Mesenchymal stem cell (in vitro differentiated cells and primary cell): ENCODE results near the gene BEAN1.
"Not testable (repeated sequence)": the region's sequence is repeated elsewhere in the genome, so short reads cannot be mapped to it uniquely, and the experiment has no call there.

Experiments used
- DNase-seq: peaks from one replicate; pipeline ENCODE4 v3.0.0-alpha.2; 2013
- H2AFZ ChIP-seq: one replicate; pipeline ENCODE4 v1.6.1; 2013; ENCODE audit warnings: low read depth, mild to moderate bottlenecking, control low read depth, inconsistent platforms, low read length, moderate library complexity
- H2AK5ac ChIP-seq: 2 replicates; pipeline ENCODE4 v1.6.1; 2013; ENCODE audit warnings: low read length, moderate library complexity, mild to moderate bottlenecking, inconsistent platforms; ENCODE audit not compliant: severe bottlenecking
- H2BK120ac ChIP-seq: one replicate; pipeline ENCODE4 v1.6.1; 2013; ENCODE audit warnings: low read depth, mild to moderate bottlenecking, inconsistent platforms, low read length, moderate library complexity
- H2BK12ac ChIP-seq, 2 experiments: one replicate each; pipeline ENCODE4 v1.6.1; 2013; ENCODE audit warnings: inconsistent platforms in 2 of 2, low read length in 2 of 2, mild to moderate bottlenecking in 2 of 2, moderate library complexity in 2 of 2, control low read depth in 1 of 2
- H2BK15ac ChIP-seq: one replicate; pipeline ENCODE4 v1.6.1; 2013; ENCODE audit warnings: mild to moderate bottlenecking, low read depth, inconsistent platforms; ENCODE audit not compliant: poor library complexity, severe bottlenecking
- H2BK5ac ChIP-seq: 2 replicates; pipeline ENCODE4 v1.6.1; 2013; ENCODE audit warnings: low read depth, mild to moderate bottlenecking, low read length, control low read depth, inconsistent platforms; ENCODE audit not compliant: poor library complexity, severe bottlenecking
- H3K14ac ChIP-seq, 2 experiments: one replicate each; pipeline ENCODE4 v1.6.1; 2013; ENCODE audit warnings: inconsistent platforms in 2 of 2, low read length in 2 of 2, control low read depth in 1 of 2, mild to moderate bottlenecking in 1 of 2, moderate library complexity in 1 of 2
- H3K18ac ChIP-seq, 2 experiments: one replicate each; pipeline ENCODE4 v1.6.1; 2013; ENCODE audit warnings: inconsistent platforms in 2 of 2, low read length in 2 of 2, control low read depth in 1 of 2, low read depth in 1 of 2, mild to moderate bottlenecking in 1 of 2
- H3K23ac ChIP-seq, 2 experiments: one replicate each; pipeline ENCODE4 v1.6.1; 2013; ENCODE audit warnings: inconsistent platforms in 2 of 2, low read length in 2 of 2, mild to moderate bottlenecking in 2 of 2, moderate library complexity in 2 of 2, control low read depth in 1 of 2
- H3K27ac ChIP-seq: 2 replicates; pipeline ENCODE4 v1.5.1; 2013; ENCODE audit warnings: mild to moderate bottlenecking, moderate library complexity, low read length, control low read depth, inconsistent platforms; ENCODE audit not compliant: poor library complexity, severe bottlenecking
- H3K27me3 ChIP-seq, 2 experiments: 2 replicates each; pipeline versions ENCODE4 v1.6.1 to v1.7.0; 2013; ENCODE audit warnings: low read length in 2 of 2, mild to moderate bottlenecking in 2 of 2, moderate library complexity in 2 of 2, control low read depth in 1 of 2, inconsistent platforms in 1 of 2; ENCODE audit not compliant: control insufficient read depth in 1 of 2, insufficient read depth in 1 of 2
- H3K36me3 ChIP-seq, 2 experiments: 2 replicates each; pipeline versions ENCODE4 v1.6.1 to v1.7.0; 2013; ENCODE audit warnings: low read length in 2 of 2, control low read depth in 1 of 2, inconsistent platforms in 1 of 2, low read depth in 1 of 2, mild to moderate bottlenecking in 1 of 2; ENCODE audit not compliant: insufficient read depth in 2 of 2, control insufficient read depth in 1 of 2
- H3K4ac ChIP-seq, 2 experiments: one replicate each; pipeline ENCODE4 v1.6.1; 2013; ENCODE audit warnings: inconsistent platforms in 2 of 2, low read length in 2 of 2, mild to moderate bottlenecking in 2 of 2, moderate library complexity in 2 of 2, control low read depth in 1 of 2, low read depth in 1 of 2
- H3K4me1 ChIP-seq: 2 replicates; pipeline ENCODE4 v1.6.1; 2013; ENCODE audit warnings: low read depth, low read length, control low read depth; ENCODE audit not compliant: control insufficient read depth, insufficient read depth
- H3K4me2 ChIP-seq: 2 replicates; pipeline ENCODE4 v1.6.1; 2013; ENCODE audit warnings: low read length, mild to moderate bottlenecking, inconsistent platforms; ENCODE audit not compliant: poor library complexity, severe bottlenecking
- H3K4me3 ChIP-seq, 2 experiments: 2 replicates each; pipeline versions ENCODE4 v1.5.1 to v1.7.0; 2013; ENCODE audit warnings: low read length in 2 of 2, mild to moderate bottlenecking in 2 of 2, control low read depth in 1 of 2, low read depth in 1 of 2; ENCODE audit not compliant: insufficient read depth in 1 of 2
- H3K79me1 ChIP-seq: replicated peaks from 2 replicates; pipeline ENCODE4 v1.6.1; 2013; ENCODE audit warnings: mild to moderate bottlenecking, control low read depth, low read length, inconsistent platforms; ENCODE audit not compliant: poor library complexity, severe bottlenecking
- H3K9ac ChIP-seq: 2 replicates; pipeline ENCODE4 v1.7.0; 2013; ENCODE audit warnings: mild to moderate bottlenecking, low read length, moderate library complexity
- H3K9me3 ChIP-seq: 2 replicates; pipeline ENCODE4 v1.7.0; 2013; ENCODE audit warnings: mild to moderate bottlenecking, low read length; ENCODE audit not compliant: control insufficient read depth
- H4K8ac ChIP-seq: one replicate; pipeline ENCODE4 v1.6.1; 2013; ENCODE audit warnings: inconsistent platforms, mild to moderate bottlenecking, low read length, moderate library complexity
- H4K91ac ChIP-seq: one replicate; pipeline ENCODE4 v1.6.1; 2013; ENCODE audit warnings: mild to moderate bottlenecking, low read length, inconsistent platforms
- WGBS: methylation state at CpG from one replicate; pipeline ENCODE4 v1.1.7; 2013; ENCODE audit warnings: mixed read lengths; 5-methylcytosine and 5-hydroxymethylcytosine counted together

The BEAN1 gene

DNA sequence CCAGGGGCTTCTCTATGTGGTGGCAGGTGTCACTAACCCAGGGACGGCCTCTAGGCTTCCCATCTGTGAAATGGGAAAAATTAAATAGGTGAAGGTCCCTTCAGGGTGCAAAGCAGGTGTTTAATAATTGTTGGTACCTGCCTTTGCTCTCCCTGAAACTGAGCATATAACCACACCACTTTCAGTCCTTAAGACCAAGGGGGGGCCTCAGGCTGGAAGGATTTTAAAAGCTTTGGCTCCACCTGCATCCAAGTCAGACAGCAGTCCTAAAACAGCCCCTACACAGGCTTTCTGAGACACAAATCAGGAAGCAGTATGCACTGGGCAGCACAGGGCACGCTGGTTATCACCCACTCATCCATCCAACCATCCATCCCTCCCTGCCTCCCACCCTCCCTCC, 67.8 kb downstream of the BEAN1 start:
- peaks cover 0 to 28% of the 10 kb centered on the region in 2 experiments for H3K36me3 ChIP-seq

GRCh38 chr16:66495440-66495839, 68.3 kb downstream of the BEAN1 start:
- H3K9me3 ChIP-seq: no peaks in the 10 kb centered on the region
- no peak overlapping the region for H3K14ac ChIP-seq
- H3K36me3 ChIP-seq: peaks cover 0 to 28% of the 10 kb centered on the region in 2 experiments
- no peaks in the 10 kb centered on the region for H3K79me1 ChIP-seq
- no peak overlapping the region for H2AFZ ChIP-seq
- H3K4ac ChIP-seq: no peak overlapping the region
- no peak for DNase-seq
- H2AK5ac ChIP-seq: no peak overlapping the region
- H3K18ac ChIP-seq: no peak overlapping the region
- H3K4me1 ChIP-seq: peaks cover 8% of the 10 kb centered on the region
- H3K9ac ChIP-seq: no peak overlapping the region
- H3K4me3 ChIP-seq: no peak overlapping the region
- peak overlapping the region; percentile 61 for H4K91ac ChIP-seq
- H3K23ac ChIP-seq: no peak overlapping the region
- 82% methylated on average over 2 of the region's 2 CpGs for WGBS
- no peak overlapping the region for H2BK15ac ChIP-seq
- H3K4me2 ChIP-seq: no peak overlapping the region
- H2BK120ac ChIP-seq: no peak overlapping the region
- H3K27me3 ChIP-seq: no peaks in the 10 kb centered on the region
- H4K8ac ChIP-seq: no peak overlapping the region
- no peak overlapping the region for H2BK5ac ChIP-seq
- H2BK12ac ChIP-seq: no peak overlapping the region
- no peak overlapping the region for H3K27ac ChIP-seq

More for the DNA sequence above, 67.8 kb downstream of the BEAN1 start:
- Histone ChIP-seq H3K4me2 (no peak overlapping the region), H4K8ac (no peak overlapping the region), H4K91ac (no peak overlapping the region), H3K14ac (no peak overlapping the region), H3K4me3 (no peak overlapping the region), H3K9ac (no peak overlapping the region), H2BK12ac (no peak overlapping the region), H3K79me1 (no peaks in the 10 kb centered on the region), H3K4ac (no peak overlapping the region), H3K27ac (no peak overlapping the region), H3K9me3 (no peaks in the 10 kb centered on the region), H2AFZ (no peak overlapping the region), H2AK5ac (no peak overlapping the region), H3K18ac (no peak overlapping the region), H2BK15ac (no peak overlapping the region), H2BK5ac (no peak overlapping the region), H2BK120ac (no peak overlapping the region), H3K4me1 (peaks cover 8% of the 10 kb centered on the region), H3K27me3 (no peaks in the 10 kb centered on the region), H3K23ac (no peak overlapping the region)
- DNase-seq: no peak
- 75% methylated on average over 2 of the region's 2 CpGs for WGBS

DNA sequence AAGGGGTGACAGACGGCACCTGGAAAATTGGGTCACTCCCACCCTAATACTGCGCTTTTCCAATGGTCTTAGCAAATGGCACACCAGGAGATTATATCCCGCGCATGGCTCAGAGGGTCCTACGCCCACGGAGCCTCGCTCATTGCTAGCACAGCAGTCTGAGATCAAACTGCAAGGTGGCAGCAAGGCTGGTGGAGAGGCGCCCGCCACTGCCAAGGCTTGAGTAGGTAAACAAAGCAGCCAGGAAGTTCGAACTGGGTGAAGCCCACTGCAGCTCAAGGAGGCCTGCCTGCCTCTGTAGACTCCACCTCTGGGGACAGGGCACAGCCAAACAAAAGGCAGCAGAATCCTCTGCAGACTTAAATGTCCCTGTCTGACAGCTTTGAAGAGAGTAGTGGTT, 69.1 kb downstream of the BEAN1 start:
- H2BK120ac ChIP-seq, H2AFZ ChIP-seq, H3K27me3 ChIP-seq, H3K23ac ChIP-seq, H3K14ac ChIP-seq, H3K9me3 ChIP-seq, DNase-seq, H3K27ac ChIP-seq, H3K9ac ChIP-seq, H3K4me2 ChIP-seq, H3K4me3 ChIP-seq, H2BK5ac ChIP-seq, H2BK12ac ChIP-seq, H3K79me1 ChIP-seq, H4K91ac ChIP-seq, H2BK15ac ChIP-seq, H4K8ac ChIP-seq, H2AK5ac ChIP-seq, H3K18ac ChIP-seq, H3K4me1 ChIP-seq, H3K4ac ChIP-seq: not testable (repeated sequence)
- H3K36me3 ChIP-seq: peaks cover 0 to 28% of the 10 kb centered on the region in 2 experiments
- 98% methylated on average over 5 of the region's 10 CpGs for WGBS

GRCh38 chr16:66497921-66498320, 70.8 kb downstream of the BEAN1 start:
- H3K23ac ChIP-seq, H3K9ac ChIP-seq, H3K18ac ChIP-seq, H3K4ac ChIP-seq, H2BK12ac ChIP-seq, H4K91ac ChIP-seq, H2BK120ac ChIP-seq, H3K27ac ChIP-seq, H3K27me3 ChIP-seq, DNase-seq, H3K4me2 ChIP-seq, H2AK5ac ChIP-seq, H2BK15ac ChIP-seq, H3K79me1 ChIP-seq, H3K14ac ChIP-seq, H3K9me3 ChIP-seq, H2AFZ ChIP-seq, H3K4me1 ChIP-seq, H3K4me3 ChIP-seq, H4K8ac ChIP-seq, H2BK5ac ChIP-seq: not testable (repeated sequence)
- peaks cover 0 to 26% of the 10 kb centered on the region in 2 experiments for H3K36me3 ChIP-seq
- 80% methylated on average over 1 of the region's 2 CpGs for WGBS
